ENCODE measurements around the gene HNRNPUL2.
"Not testable (repeated sequence)": the region's sequence is repeated elsewhere in the genome, so short reads cannot be mapped to it uniquely, and the experiment has no call there.

DNA sequence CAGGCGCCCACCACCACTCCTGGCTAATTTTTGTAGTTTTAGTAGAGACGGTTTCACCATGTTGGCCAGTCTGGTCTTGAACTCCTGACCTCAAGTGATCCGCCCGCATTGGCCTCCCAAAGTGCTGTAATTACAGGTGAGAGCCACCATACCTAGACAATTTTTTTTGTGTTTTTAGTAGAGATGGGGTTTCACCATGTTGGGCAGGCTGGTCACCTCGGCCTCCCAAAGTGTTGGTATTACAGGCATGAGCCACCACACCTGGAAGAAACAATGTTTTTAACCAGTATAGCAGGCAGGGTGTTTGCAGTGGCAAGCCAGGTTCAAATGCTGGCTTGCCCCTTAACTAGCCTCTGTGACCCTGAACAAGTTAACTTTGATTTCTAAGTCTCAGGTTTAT, 22.7 kb upstream of the HNRNPUL2 start:
- not testable (repeated sequence) for TF ChIP-seq CTCF (IDR thresholded peaks at IDR 0.05; ENCODE audit: low read length); EZH2 (optimal IDR thresholded peaks at IDR 0.05; ENCODE audit: low read depth, low read length); EZH2phosphoT487 (IDR thresholded peaks at IDR 0.05; ENCODE audit: low read length)
